Measurements from ENCODE around the gene FADS2.

DNA sequence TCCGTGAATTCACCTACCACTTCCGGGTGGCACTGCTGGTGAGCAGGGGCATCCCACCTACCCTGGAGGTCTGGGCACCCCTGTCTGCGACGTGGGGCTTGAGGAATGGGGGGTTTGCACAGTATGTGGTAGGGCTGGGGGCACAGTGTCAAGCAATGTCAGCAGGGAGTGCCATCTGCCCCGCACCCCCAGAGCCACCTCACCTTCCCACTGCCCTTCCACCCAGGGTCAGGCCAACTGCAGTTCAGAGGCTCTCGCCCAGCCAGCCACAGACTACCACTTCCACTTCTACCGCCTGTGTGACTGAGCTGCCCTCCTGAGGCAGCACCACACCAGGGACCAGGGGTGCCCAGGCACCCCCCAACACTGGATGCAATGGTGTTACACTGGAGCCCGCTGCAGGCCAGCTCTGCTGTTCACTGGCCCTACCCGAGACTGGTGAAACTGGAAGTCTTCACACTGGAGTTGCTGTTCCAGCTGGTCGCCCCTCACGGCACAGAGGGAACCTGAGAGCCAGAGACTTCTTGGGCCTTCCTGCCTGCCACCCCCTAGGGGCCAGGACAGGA, 42.2 kb upstream of the FADS2 start:
- TF ChIP-seq, protein P1, sequence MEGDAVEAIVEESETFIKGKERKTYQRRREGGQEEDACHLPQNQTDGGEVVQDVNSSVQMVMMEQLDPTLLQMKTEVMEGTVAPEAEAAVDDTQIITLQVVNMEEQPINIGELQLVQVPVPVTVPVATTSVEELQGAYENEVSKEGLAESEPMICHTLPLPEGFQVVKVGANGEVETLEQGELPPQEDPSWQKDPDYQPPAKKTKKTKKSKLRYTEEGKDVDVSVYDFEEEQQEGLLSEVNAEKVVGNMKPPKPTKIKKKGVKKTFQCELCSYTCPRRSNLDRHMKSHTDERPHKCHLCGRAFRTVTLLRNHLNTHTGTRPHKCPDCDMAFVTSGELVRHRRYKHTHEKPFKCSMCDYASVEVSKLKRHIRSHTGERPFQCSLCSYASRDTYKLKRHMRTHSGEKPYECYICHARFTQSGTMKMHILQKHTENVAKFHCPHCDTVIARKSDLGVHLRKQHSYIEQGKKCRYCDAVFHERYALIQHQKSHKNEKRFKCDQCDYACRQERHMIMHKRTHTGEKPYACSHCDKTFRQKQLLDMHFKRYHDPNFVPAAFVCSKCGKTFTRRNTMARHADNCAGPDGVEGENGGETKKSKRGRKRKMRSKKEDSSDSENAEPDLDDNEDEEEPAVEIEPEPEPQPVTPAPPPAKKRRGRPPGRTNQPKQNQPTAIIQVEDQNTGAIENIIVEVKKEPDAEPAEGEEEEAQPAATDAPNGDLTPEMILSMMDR (optimal IDR thresholded peaks at IDR 0.05 in 1 of 3, IDR thresholded peaks at IDR 0.05 in 1 of 3, conservative IDR thresholded peaks at IDR 0.05 in 1 of 3; ENCODE audit: extremely low read depth in 1 of 3, insufficient read depth in 2 of 3, low read length in 3 of 3): no peak
- TF ChIP-seq EZH2 (IDR thresholded peaks at IDR 0.05; ENCODE audit: low read length): no peak
